Activated naive CD4-positive, alpha-beta T cell treated with anti-CD3 and anti-CD28 coated beads, Interleukin-2, amount 10 ng/mL, durations not matched to agents 7 days and 5 days (primary cell): ENCODE data around the gene TRIM24.
"Not testable (repeated sequence)": the region's sequence is repeated elsewhere in the genome, so short reads cannot be mapped to it uniquely, and the experiment has no call there.

Experiments used
- CTCF ChIA-PET: fragments of 350-600 bp; sonication (Branson Sonifier 250); formaldehyde crosslinking; loops from one replicate; lab custom pipeline; 2021; ENCODE audit warnings: antibody characterized with exemption; lab: Charles Lee
- DNase-seq: peaks from one replicate; pipeline ENCODE4 v3.0.0-alpha.2; 2020
- H3K27ac Mint-ChIP-seq: one replicate; pipeline ENCODE4 v1.8.0; 2021; ENCODE audit warnings: mild to moderate bottlenecking, moderate library complexity, mixed read lengths
- H3K27me3 Mint-ChIP-seq: one replicate; pipeline ENCODE4 v1.8.0; 2021; ENCODE audit warnings: mild to moderate bottlenecking, mixed read lengths
- H3K36me3 Mint-ChIP-seq: one replicate; pipeline ENCODE4 v1.8.0; 2021; ENCODE audit warnings: mixed read lengths
- H3K4me1 Mint-ChIP-seq: one replicate; pipeline ENCODE4 v1.8.0; 2021; ENCODE audit warnings: mixed read lengths
- H3K4me3 Mint-ChIP-seq: one replicate; pipeline ENCODE4 v1.8.0; 2021; ENCODE audit warnings: mild to moderate bottlenecking, moderate library complexity, mixed read lengths
- H3K9me3 Mint-ChIP-seq: one replicate; pipeline ENCODE4 v1.8.0; 2021; ENCODE audit warnings: mixed read lengths

The TRIM24 gene

GRCh38 chr7:138499340-138499739 lies 39.3 kb downstream of the TRIM24 start:
- Mint-ChIP-seq H3K27ac (no peak overlapping the region), H3K36me3 (peaks cover 31% of the 10 kb centered on the region), H3K4me3 (no peak overlapping the region), H3K27me3 (no peaks in the 10 kb centered on the region), H3K9me3 (peaks cover 5% of the 10 kb centered on the region), H3K4me1 (no peaks in the 10 kb centered on the region)
- CTCF ChIA-PET: no interaction called here
- DNase-seq: no peak

DNA sequence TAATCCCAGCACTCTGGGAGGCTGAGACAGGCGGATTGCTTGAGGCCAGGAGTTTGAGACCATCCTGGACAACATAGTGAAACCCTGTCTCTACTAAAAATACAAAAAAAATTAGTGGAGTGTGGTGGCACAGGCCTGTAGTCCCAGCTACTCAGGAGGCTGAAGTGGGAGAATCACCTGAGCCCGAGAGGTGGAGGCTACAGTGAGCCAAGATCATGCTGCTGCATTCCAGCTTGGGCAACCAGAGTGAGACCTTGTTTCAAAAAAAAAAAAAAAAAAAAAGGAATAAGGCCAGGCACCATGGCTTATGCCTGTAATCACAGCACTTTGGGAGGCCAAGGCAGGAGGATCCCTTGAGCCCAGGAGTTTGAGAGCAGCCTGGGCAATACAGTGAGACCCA lies 40.2 kb downstream of the TRIM24 start:
- H3K27ac Mint-ChIP-seq, CTCF ChIA-PET: not testable (repeated sequence)

DNA sequence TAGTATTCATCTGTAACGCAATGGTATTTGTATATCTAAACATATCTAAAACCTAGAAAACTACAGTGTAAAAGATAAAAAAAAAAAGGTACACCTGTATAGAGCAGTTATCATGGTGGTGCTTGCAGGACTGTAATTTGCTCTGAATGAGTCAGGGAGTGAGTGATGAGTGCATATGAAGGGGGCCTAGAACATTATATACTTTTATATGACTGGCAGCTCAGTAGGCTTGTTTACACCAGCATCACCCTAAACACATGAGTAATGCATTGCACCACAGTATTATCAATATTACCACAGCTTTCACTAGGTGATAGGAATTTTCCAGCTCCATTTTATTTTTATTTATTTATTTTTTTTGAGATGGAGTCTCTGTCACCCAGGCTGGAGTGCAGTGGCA lies 40.8 kb downstream of the TRIM24 start:
- no peak overlapping the region for H3K4me3 Mint-ChIP-seq
- H3K9me3 Mint-ChIP-seq: peaks cover 5% of the 10 kb centered on the region
- H3K4me1 Mint-ChIP-seq: no peaks in the 10 kb centered on the region
- H3K27me3 Mint-ChIP-seq: no peaks in the 10 kb centered on the region
- CTCF ChIA-PET: no interaction called here
- DNase-seq: no peak
- peaks cover 39% of the 10 kb centered on the region for H3K36me3 Mint-ChIP-seq
- H3K27ac Mint-ChIP-seq: no peak overlapping the region

More for the DNA sequence above, 40.2 kb downstream of the TRIM24 start:
- not testable (repeated sequence) for H3K4me3 Mint-ChIP-seq, H3K27me3 Mint-ChIP-seq, DNase-seq, H3K4me1 Mint-ChIP-seq, H3K9me3 Mint-ChIP-seq
- H3K36me3 Mint-ChIP-seq: peaks cover 36% of the 10 kb centered on the region

DNA sequence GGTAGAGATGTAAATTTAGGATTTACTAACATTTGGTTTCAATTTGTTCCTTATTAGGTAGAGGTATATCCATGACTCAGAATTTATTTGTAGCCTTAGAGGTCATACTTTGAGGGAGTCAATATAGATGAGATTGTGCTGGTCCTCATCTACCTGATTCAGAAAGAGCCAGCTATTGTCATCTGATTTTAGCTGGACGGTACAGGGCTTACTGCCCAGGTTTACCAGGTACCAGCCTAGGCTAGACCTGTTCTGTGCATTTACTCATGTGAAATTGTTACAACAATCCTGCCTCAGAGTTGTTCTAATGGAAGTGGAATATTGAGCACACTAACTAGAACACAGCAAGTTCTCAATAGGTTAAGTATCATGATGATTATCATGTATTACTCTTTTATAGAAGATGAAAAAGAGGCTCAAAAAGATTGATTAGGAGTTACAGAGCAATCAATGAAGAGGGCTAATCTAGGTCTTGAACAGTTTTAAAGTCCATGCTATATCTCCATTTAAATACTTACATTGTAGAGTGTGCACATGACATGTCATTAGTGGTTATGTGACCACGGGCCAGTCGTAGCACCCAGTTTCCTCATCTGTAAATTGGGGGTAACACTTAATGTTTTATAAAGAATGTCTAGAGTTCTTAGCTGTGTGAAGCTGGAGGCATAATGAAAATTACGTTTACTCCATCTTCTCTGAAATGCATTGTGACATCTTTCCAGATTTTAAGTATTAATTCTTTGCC lies 42.1 kb downstream of the TRIM24 start:
- H3K36me3 Mint-ChIP-seq: peaks cover 40% of the 10 kb centered on the region
- no peaks in the 10 kb centered on the region for H3K27me3 Mint-ChIP-seq
- peaks cover 8% of the 10 kb centered on the region for H3K4me1 Mint-ChIP-seq
- no peak overlapping the region for H3K27ac Mint-ChIP-seq
- DNase-seq: no peak
- CTCF ChIA-PET: no interaction called here
- no peak overlapping the region for H3K4me3 Mint-ChIP-seq
- peaks cover 5% of the 10 kb centered on the region for H3K9me3 Mint-ChIP-seq

- Mint-ChIP-seq H3K4me1 (peaks cover 13% of the 10 kb centered on the region), H3K27ac (no peak overlapping the region), H3K27me3 (no peaks in the 10 kb centered on the region), H3K9me3 (peaks cover 2% of the 10 kb centered on the region), H3K36me3 (peaks cover 43% of the 10 kb centered on the region), H3K4me3 (no peak overlapping the region)
- CTCF ChIA-PET: no interaction called here
- DNase-seq: no peak
These were observed 45.4 kb downstream of the TRIM24 start for GRCh38 chr7:138505361-138505873.

- Mint-ChIP-seq H3K4me3 (no peak overlapping the region), H3K27me3 (no peaks in the 10 kb centered on the region), H3K4me1 (peaks cover 13% of the 10 kb centered on the region), H3K36me3 (peaks cover 53% of the 10 kb centered on the region), H3K9me3 (peaks cover 5% of the 10 kb centered on the region), H3K27ac (no peak overlapping the region)
- CTCF ChIA-PET: no interaction called here
- no peak for DNase-seq
These were observed 46.7 kb downstream of the TRIM24 start for GRCh38 chr7:138506764-138507163.

DNA sequence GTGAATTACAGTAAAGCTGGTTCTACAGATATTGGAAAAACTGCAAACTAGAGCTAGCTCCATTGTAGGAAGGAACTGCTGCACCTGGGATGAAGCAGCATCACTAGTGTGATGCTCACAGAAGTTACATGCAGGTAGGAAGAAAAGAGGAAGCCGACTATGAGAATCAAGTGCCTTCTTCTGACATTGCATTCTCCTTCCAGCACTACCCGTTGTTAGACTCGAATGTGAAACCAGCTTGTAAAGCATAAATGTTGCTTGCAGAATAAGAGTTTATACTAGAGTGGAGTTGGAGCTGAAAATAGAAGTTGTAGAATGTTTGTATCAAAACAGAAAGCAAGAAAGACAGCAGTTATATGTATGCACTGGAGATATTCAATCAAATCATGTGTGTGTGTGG lies 49.9 kb downstream of the TRIM24 start:
- H3K27ac Mint-ChIP-seq: no peak overlapping the region
- CTCF ChIA-PET: no interaction called here
- DNase-seq: no peak

GRCh38 chr7:138512092-138512858 lies 52.2 kb downstream of the TRIM24 start:
- CTCF ChIA-PET: no interaction called here
- DNase-seq: no peak
- peaks cover 9% of the 10 kb centered on the region for H3K9me3 Mint-ChIP-seq
- no peaks in the 10 kb centered on the region for H3K27me3 Mint-ChIP-seq
- H3K36me3 Mint-ChIP-seq: peaks cover 69% of the 10 kb centered on the region
- peaks cover 5% of the 10 kb centered on the region for H3K4me1 Mint-ChIP-seq
- no peak overlapping the region for H3K4me3 Mint-ChIP-seq
- H3K27ac Mint-ChIP-seq: no peak overlapping the region

More for the DNA sequence above, 49.9 kb downstream of the TRIM24 start:
- Mint-ChIP-seq H3K36me3 (peaks cover 70% of the 10 kb centered on the region), H3K4me3 (no peak overlapping the region), H3K27me3 (no peaks in the 10 kb centered on the region), H3K4me1 (peaks cover 13% of the 10 kb centered on the region), H3K9me3 (peaks cover 9% of the 10 kb centered on the region)

DNA sequence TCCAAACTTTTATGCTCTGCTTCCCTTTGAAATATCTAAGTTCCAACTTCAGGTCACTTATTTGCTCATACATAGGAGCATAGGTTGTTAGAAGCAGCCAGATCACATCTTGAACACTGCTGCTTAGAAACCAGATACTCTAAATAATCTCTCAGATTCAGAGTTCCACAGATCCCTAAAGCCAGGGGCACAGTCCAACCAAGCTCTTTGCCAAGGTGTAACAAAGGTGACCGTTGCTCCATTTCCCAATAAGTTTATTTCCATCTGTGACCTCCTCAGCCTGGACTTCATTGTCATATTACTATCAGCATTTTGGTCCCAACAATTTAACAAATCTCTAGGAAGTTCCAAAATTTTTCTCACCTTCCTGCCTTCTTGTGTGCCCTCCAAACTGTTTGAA lies 52.8 kb downstream of the TRIM24 start:
- Mint-ChIP-seq H3K27me3 (no peaks in the 10 kb centered on the region), H3K4me3 (no peak overlapping the region), H3K36me3 (peaks cover 74% of the 10 kb centered on the region), H3K9me3 (peaks cover 9% of the 10 kb centered on the region), H3K4me1 (peaks cover 5% of the 10 kb centered on the region), H3K27ac (no peak overlapping the region)
- CTCF ChIA-PET: no interaction called here
- no peak for DNase-seq

GRCh38 chr7:138513344-138513871 lies 53.3 kb downstream of the TRIM24 start:
- peaks cover 5% of the 10 kb centered on the region for H3K4me1 Mint-ChIP-seq
- H3K27me3 Mint-ChIP-seq: no peaks in the 10 kb centered on the region
- H3K27ac Mint-ChIP-seq: no peak overlapping the region
- DNase-seq: no peak
- CTCF ChIA-PET: no interaction called here
- no peak overlapping the region for H3K4me3 Mint-ChIP-seq
- H3K9me3 Mint-ChIP-seq: peaks cover 9% of the 10 kb centered on the region
- H3K36me3 Mint-ChIP-seq: peaks cover 69% of the 10 kb centered on the region

GRCh38 chr7:138514044-138514443 lies 54.0 kb downstream of the TRIM24 start:
- H3K9me3 Mint-ChIP-seq: peaks cover 9% of the 10 kb centered on the region
- CTCF ChIA-PET: no interaction called here
- no peaks in the 10 kb centered on the region for H3K27me3 Mint-ChIP-seq
- H3K4me3 Mint-ChIP-seq: no peak overlapping the region
- no peak overlapping the region for H3K27ac Mint-ChIP-seq
- DNase-seq: no peak
- peaks cover 5% of the 10 kb centered on the region for H3K4me1 Mint-ChIP-seq
- peaks cover 69% of the 10 kb centered on the region for H3K36me3 Mint-ChIP-seq

GRCh38 chr7:138515001-138515528 lies 55.0 kb downstream of the TRIM24 start:
- H3K9me3 Mint-ChIP-seq: peaks cover 8% of the 10 kb centered on the region
- H3K27me3 Mint-ChIP-seq: no peaks in the 10 kb centered on the region
- H3K27ac Mint-ChIP-seq: no peak overlapping the region
- no peak for DNase-seq
- H3K4me1 Mint-ChIP-seq: peaks cover under 1% of the 10 kb centered on the region
- CTCF ChIA-PET: no interaction called here
- H3K4me3 Mint-ChIP-seq: no peak overlapping the region
- peaks cover 74% of the 10 kb centered on the region for H3K36me3 Mint-ChIP-seq

GRCh38 chr7:138519061-138519798 lies 59.2 kb downstream of the TRIM24 start:
- H3K4me3 Mint-ChIP-seq: no peak overlapping the region
- CTCF ChIA-PET: no interaction called here
- H3K27ac Mint-ChIP-seq: no peak overlapping the region
- no peaks in the 10 kb centered on the region for H3K9me3 Mint-ChIP-seq
- no peaks in the 10 kb centered on the region for H3K4me1 Mint-ChIP-seq
- no peaks in the 10 kb centered on the region for H3K27me3 Mint-ChIP-seq
- peaks cover 68% of the 10 kb centered on the region for H3K36me3 Mint-ChIP-seq
- DNase-seq: no peak

DNA sequence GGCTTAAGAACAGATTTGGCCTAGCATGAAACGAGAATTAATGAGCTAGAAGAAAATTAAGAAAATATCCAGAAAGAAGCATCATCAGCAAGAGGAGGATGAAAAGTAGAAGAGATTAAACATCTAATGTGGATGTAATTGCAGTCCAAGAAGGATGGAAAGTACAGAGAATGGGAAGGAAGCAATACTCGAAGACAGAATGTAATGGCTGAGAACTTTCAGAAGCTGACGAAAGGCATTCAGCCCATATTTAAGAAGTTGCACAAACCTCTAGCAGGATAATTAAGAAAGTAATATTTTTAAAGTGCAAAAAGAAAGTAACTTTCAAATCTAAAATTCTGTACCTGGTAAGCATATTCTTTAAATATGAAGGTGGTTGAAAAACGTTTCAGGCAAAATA lies 60.7 kb downstream of the TRIM24 start:
- no peak overlapping the region for H3K4me3 Mint-ChIP-seq
- CTCF ChIA-PET: no interaction called here
- H3K9me3 Mint-ChIP-seq: peaks cover 2% of the 10 kb centered on the region

More for the DNA sequence above, 60.7 kb downstream of the TRIM24 start:
- Mint-ChIP-seq H3K27ac (no peak overlapping the region), H3K36me3 (peaks cover 60% of the 10 kb centered on the region), H3K4me1 (no peaks in the 10 kb centered on the region), H3K27me3 (no peaks in the 10 kb centered on the region)
- DNase-seq: no peak
